GM21825 (cell line): Measurements from ENCODE around the gene CD52.
A peak's percentile ranks its signal among the peaks of the same experiment; 100 is the strongest.
"Not testable (repeated sequence)": the region's sequence is repeated elsewhere in the genome, so short reads cannot be mapped to it uniquely, and the experiment has no call there.

Source experiments
- ATAC-seq: cut with Tn5 transposase; IDR thresholded peaks from one replicate; pipeline ENCODE4 v1.9.1; 2021; ENCODE audit warnings: mild to moderate bottlenecking, moderate library complexity; ENCODE audit not compliant: unreplicated experiment

The CD52 gene

DNA sequence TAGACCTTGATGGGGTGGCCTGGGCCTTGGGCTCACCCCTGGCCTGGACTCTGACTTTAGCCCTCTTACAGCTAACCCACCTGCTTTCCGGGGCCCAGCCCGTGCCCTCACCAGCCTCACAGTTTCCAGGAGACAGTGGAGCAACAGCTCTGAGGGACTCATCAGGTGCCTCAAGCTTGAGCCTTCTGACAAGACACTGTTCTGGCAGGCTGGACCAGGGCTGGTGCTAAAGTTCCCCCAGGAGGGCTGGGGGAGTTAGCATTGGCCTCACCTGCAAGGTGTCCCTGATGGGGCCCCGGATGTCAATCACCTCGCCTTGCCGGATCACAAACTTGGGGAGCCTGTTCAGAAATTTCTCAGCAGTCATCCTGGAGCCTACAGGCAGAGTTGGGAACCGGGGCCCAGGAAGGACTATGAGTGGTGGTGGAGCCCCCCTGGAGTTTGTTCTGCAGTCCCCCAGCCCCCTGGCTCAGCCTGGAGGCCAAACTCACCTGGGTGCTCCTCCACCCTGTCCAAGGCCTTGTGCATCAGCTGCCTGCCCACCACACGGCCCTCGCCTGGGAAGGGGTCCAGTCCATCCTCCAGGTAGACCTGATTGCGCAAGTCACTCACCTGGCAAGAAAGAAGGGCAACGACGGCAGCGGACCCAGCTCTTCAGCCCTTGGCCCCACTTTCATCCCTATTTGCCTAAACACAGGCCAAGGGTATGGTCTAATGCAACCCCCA, 33.7 kb upstream of the CD52 start:
- ATAC-seq, result no peak

DNA sequence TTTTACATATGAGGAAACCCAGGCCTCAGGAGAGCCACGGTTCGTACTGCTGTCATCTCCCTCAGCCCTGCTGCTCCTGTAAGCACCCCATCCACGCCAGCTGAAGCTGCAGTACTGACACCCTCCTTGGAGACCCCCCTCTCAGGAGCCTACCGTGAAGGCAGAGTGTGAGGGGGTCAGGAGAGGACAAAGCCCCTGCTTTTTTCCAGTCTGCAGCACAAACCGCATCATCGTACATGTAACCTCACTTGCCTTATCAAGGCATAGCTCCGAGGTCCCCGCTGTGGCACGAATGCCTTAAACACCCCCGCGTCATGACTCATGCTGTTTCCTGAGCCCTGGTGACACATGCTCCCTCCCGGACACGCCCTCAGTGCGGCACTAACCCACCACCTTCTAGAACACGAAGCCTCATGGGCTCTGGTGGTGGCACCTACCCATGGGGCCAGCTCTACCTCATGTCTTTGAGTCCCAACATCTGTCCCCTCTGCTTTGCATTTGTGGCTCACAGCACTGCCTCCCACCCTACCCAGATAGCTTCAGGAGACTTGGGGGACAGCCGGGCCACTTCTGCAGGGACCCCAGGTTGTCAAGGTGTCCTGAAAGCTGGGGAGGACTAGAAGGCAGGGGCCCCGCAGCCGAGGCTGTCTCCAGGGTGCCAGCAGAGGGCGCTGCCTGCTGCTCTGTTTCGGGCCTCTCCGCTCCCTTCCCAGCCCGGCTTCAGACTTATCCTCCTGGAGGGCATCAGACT, 33.0 kb upstream of the CD52 start:
- ATAC-seq, result peak; percentile 23

DNA sequence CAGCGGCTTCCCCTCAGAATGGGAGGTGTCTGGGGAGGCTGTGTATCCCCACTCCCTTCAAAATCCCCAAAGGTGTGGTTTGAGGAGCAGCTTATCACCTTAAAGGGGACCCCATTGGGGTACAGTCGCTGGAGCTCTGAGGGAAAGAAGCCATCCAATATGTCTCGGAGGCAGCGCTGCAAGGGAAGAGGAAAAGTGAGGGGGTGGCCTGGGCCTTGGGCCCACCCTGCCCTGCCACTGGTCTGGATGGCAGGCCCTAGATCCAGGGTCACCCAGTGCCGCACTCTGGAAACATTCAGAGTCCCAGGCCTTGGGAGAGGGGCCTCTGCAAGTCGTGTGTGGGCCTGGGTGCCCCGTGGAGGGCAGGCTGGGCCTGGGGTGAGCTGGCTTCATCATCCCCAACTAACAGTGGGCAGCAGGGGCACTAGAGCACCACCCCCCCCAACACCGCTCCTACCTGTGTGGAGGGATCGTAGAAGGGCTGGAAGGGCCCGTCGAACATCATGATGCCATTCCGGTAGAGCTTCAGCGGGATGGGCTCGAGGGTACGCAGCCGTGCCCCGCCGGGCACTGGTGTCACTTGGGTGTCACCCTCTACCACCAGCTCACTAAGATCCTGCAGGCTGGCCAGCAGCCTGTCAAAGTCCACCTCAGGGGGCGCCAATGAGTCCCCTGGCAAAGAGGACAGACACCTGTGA, 32.2 kb upstream of the CD52 start:
- no peak for ATAC-seq

DNA sequence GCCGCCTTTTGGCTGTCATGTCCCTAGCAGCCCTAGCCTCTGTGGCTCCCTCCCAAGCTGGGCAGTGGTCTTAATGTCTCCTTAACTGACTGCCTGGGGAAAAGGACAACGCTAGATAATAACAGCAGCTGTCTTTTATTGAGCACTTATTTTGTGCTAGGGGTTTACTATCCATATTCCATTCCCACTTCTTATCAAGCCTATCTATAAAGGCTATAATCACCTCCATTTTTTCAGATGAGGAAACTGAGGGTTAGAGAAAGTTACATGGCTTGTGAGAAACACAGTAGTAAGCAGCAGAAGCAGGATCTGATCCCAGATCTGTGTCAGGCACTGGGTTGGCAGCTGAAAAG, 31.7 kb upstream of the CD52 start:
- no peak for ATAC-seq

DNA sequence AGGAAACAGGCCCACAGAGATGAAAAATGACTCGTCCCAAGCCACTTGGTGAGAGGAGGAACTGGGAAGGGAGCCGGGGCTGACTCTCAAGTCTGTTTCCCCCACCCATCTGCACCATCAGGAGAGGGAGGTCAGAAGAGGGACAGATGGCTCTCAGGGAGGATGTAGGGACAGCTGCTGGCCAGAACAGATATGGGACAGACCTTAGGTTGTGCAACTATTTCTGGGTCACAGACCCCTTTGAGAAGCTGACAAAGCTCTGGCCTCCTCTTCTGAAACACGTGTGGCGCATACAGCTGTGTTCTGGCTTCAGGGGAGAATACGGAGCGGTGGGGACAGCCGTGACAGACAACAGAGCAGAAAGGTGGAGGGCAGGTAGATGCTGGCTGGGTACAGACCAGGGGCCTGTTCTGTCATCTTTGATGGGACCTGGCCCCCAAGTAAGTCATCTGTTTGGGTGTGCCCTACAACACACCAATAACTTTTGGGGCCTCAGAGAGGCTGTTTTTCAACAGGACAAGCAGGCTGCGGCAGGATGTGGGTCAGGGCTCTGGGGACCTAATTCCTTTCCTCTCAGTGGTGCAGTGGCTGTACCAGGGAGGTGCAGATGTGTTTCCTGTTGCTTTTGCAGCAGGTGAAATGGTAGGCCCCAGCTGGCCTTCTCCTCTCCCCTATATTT, 30.6 kb upstream of the CD52 start:
- peak; percentile 25 for ATAC-seq

DNA sequence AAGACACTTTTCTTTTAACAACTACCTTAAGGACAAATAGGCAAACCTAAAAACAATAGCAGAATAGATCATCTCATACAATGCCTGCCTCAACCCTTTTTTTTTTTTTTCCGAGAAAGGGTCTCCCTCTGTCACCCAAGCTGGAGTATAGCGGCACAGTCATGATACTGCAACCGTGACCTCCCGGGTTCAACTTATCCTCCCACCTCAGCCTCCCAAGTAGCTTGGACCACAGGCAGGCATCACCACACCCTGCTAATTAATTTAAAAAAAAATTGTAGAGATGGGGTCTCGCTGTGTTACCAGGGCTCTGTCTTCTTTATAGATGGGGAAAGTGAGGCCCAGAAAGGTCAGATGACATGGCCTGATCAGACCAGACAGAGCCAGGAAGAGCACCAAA, 29.9 kb upstream of the CD52 start:
- ATAC-seq, result no peak

DNA sequence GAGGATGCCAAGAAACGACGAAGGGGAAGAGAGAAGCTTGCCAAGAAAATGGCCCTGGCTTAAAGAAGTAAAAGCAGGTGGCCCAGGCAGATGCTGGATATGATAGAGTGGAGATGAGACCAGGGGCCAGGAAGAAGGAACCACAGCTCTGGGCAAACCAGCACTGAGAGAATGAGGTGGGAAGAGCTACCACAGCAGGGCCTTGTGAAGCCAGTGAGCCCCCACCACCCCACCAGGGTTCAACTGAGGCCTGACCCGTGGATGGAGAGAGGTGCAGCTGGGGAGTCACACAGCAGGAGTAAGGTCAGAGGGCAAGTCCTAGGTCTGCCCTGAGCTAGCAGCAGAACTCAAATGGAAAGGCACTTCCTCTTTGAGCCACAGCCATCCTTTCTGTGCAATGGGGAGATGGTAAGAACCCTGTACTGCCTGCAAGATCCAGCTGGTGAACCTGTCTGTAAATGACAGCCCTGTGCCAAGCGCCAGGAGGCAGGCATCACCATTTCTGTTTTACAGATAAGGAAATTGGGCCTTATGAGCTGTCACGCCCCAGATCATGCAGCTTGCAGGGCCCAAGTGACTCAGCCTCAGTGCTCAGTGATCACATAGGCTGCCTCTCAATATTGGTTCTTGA, 29.3 kb upstream of the CD52 start:
- ATAC-seq, result no peak

DNA sequence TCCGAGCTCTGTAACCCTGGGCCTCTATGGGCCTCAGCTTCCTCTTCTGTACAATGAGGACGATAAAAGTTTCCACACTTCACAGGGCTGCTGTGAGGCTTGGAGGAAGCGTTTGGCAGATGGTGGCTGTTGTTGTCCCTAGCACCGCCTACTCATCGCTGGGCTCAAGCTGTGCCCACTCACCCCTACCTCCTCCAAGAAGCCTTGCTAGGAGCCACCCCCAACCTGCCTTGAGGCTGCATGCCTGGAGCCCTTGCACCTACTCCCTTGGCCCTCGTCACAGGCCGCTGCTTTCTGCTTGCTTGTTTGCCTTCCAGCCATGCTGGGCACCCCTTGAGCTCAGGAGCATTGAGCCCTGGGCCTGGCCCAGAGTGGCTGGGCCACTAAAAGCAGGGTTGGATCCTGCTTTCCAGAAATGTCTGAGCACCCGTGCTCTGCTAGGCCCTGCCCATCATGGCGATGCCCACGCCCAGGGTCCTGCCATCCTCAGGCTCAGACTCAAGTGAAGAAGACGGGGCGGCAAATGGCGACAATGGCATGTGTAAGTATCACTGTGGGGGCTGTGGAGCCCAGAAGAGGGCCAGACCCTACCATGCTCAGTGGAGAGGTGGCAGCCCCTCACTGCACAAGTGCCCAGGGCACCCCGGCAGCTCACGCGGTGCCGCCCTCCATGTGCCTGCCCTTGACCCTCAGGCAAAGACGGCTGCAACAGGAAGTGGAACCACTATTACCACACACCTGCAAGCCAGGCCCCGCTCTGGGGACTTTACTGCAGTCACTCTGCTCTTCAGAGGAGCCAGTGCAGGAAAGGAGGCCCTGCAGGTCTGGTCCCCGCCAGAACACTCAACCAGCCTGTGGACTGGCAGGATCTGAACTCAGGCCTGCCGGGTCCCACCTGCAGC, 28.3 kb upstream of the CD52 start:
- ATAC-seq, result no peak

DNA sequence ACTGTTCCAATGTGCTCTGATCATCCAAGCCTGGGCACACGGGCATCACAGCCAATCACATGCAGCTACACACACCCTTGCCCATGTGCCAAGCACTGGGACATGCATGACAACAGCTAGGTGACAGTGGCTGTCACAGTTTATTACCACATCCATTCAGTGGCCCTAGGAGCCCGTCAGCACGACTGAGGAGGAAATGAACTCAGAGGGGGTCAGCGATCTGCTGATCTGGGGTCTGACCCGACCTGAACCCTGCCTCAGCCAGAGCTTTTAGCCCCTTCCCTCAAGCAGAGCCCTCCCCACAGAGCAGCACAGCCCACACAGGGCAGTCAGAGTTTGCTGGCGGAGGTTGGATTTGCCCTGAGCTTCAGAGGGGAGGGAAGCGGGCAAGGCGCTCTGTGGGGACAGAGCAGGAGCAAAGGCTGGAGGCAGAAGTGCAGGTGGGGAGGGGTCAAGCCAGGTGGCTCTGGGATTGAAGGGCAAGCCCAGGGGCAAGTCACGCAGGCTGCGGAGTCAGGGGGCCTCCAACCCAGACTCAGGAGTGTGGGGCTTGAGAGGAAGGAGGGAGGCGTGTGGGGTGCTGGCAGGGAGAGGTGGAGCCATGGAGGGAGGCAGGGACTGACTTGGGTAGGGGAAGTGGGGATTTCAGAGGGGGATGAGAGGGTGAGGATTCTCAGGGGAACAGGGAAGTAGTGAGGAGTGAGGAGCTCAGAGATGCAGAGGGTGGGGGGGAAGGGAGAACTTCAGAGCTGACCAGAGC, 27.5 kb upstream of the CD52 start:
- no peak for ATAC-seq

DNA sequence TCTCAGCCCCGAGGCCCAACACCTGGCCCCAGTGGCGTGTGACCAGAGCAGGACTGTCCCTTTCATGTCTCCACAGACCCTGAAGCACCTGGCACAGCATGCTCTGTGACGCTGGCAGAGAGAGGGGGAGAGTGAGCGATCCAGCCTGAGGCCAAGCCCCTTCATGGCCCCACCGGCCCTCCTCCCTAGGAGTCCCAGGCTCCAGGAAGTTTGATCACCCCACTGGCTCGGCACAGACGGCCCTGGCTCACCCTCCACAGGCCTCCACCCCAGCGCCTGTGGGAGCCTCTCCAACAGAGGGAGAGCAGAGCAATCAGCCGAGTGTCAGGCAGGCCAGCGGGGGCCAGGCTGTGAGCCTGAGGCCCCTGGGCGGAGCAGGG, 26.9 kb upstream of the CD52 start:
- ATAC-seq, result no peak

DNA sequence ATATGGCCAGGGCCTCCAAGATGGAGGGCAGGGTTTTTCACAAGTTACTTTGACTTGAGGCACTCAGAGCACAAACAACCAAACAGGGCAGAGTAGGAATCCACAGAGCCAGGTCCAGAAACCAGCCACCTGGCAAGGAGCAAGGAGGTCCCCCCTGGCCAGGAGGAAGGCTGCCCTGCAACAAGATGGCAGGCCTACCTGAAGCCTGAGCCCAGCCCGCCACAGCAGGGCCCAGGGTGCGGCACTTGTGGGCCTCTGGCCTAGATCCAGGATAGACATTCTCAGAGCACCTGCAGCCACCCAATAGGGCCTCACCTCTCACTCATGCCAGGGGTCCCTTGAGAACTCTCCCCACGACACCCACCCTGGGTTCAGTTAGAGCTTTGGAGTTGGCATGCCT, 26.3 kb upstream of the CD52 start:
- ATAC-seq, result no peak

DNA sequence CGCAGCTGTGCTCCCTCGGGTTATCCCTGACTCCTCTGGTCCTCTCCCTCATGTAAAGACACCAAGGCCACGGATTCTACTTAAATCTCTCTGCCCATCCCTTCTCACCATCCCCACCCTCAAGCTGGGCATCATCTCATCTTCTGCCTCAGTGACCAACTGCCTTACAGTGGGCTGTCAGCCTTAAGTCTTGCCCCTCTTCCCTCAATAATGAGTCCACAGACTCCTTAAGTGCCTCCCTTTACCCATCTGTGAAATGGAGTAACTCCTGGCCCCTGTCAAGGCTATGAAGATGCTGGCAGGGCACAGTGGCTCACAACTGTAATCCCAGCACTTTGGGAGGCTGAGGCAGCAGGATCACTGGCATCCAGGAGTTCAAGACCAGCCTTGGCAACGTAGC, 25.8 kb upstream of the CD52 start:
- no peak for ATAC-seq

DNA sequence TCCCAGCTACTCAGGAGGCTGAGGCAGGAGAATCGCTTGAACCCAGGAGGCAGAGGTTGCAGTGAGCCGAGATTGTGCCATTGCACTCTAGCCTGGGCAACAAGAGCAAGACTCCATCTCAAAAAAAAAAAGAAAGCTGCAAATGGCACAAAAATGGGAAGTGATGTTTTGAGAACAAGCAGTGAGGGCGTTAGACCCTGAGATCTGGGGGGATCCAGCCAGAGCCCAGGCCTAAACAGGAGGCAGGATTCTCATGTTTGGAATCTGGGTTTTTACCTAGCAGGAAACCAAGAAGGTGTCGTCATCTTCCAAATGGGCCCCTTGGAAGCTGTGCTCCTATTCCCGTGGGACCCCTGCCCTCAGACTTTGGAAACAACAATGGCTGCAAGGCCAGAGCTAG, 25.0 kb upstream of the CD52 start:
- not testable (repeated sequence) for ATAC-seq

DNA sequence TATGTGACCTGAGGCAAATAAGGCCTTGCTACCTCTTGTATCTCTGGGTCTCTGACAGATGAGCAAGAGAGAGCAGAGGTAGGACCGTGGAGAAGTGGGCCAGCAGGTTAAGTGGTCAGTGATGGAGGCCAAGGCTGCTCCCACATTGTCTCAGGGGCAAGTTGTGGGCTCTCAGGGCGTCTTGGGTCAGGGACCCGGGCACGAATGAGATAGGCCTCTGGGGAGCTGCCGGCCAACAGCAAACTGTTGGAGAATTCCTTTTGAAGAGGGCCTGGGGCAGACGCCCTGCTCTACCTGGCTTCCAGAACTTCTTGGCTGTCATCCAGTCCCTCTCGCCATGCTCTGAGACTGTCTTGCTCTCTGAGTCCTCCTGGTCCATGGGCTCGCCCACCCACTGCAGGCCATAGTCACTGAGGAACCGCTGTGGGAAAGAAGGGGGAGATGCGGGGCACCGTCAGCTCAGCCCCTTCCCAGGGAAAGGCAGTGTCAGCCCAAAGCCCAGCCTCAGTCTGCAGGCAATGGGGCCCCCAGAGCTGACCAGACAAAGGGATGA, 23.8 kb upstream of the CD52 start:
- ATAC-seq, result no peak

DNA sequence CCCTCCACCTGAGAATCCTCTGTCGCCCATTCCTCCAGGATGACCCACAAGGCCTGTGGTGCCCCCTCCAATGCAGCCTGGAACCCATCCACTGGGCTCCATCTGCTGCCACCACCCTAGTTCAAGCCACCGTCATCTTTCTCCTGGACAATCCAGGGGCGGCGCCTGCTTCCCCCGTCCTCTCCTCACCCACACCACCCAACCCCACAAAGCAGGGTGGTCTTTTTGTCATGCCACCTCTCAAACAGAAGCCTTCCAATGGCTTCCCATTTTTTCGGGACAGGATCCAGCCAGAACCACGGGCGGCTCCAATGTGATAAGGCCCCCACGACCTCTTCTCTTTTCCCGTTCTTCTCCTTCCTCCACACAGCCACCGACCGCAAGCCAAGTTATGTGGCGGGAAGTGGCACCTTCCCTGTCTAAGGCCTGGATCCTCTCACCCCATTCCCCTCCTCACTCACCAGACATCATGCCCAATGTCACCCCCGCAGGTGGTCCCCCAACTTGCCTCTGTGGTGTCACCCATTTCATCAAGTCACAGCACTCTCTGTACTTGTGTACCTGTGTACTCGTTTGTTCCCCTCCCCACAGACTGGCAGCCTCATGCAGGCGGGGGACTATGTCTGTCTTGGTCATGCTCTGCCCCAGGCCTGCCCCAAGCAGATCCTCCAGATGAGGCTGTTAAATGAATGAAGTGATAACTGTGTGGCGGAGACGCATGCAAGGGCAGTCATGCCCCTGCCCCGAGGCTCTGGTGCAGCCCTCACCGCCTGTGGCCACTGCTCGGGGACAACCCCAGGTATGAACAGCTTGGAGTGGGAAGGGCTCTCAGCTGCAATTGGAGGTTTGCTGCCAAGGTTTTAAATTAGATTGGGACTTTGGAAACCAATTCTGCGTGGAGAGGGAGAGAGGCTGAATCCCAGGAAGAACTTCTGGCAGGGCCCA, 22.3 kb upstream of the CD52 start:
- no peak for ATAC-seq

DNA sequence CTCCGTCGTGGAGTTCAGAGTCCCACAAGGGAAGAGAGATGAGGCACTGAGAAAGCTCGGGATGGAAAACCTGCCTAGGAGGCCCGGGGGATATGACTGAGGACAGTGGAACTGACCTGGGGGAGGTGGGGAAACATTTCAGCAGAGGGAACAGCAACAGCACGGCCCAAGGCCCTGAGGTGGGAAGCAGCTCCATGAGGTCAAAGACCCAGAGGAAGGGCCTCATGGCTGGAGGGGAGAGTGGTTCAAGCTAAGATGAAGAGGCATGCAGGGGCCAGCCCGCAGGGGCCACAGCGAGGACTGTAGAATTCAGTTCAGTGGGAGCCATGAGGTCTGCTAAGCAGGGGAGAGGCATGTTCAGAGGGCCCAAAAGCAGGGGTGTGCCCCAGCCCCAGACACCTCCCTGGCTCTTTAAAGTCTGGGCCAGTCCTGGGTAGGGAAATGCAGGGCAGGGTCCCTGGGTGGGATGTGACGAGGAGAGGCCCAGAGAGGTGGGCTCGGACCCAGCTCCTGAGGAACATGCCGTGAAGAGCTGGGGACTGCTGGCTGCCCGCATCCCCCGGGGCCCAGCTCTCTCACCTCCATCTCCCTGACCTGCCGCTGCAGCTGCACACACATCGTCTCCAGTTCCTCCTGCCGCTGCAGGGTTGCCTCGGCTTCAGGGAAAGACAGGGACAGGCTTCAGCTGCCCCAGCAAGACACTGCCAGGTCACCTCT, 21.3 kb upstream of the CD52 start:
- ATAC-seq, result no peak

DNA sequence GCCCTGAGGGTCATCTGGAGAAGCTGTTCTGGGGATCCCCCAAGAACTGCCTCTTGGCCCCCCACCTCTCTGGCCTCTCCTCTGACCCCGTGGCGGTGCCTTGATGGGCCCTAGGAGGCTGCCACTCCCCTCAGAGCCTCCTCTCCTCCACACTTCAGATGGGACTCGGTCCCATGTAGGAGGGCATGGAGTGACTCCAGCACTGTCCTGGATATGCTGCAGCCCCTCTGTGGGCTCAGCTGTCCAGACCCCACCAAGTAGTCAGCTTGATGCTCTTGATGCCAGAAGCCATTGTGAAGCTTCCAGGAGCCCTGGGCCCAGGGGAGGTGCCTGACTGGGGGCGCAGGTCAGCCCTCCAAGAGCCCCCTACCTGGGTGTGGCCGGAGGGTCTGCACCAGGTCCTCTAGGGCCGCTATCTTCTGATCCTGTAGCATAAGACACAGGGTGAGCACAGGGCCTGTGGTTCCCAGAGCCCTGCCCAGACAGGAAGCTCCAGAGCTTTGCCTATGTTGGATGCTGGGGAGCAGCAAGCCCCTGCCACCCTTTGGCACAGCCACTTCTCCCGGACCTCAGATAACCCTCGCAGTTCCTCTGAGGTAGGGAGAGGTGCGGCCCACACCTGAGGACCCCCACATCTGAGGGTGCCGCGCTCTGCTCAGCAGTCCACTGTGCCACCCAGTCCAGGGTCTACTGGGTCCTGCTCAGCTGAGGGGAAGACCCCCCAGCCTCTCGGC, 20.5 kb upstream of the CD52 start:
- no peak for ATAC-seq
